Stomach (tissue), 4 donors: Measurements from ENCODE around the gene SLC38A10.

Experiments used
- CTCF ChIP-seq, 7 experiments: fragments of 450-650 bp in 4 of 7; fragments of 200-600 bp in 3 of 7; sonication (generic) in 3 of 7; IDR thresholded peaks; one replicate each; pipeline ENCODE4 v1.5.1; 2016 to 2019; ENCODE audit warnings: antibody characterized with exemption in 7 of 7, control low read depth in 2 of 7, mild to moderate bottlenecking in 1 of 7
- EP300 ChIP-seq: sonication (generic); formaldehyde crosslinking; IDR thresholded peaks from one replicate; pipeline ENCODE4 v1.6.1; 2017; ENCODE audit warnings: antibody characterized with exemption
- POLR2A ChIP-seq, 4 donors: fragments of 450-650 bp; IDR thresholded peaks; one replicate each; pipeline ENCODE4 v1.6.1; 2016; ENCODE audit warnings: antibody characterized with exemption in 4 of 4, control low read depth in 2 of 4, mild to moderate bottlenecking in 1 of 4, moderate library complexity in 1 of 4
- POLR2AphosphoS5 ChIP-seq, 3 donors: sonication (generic); formaldehyde crosslinking; IDR thresholded peaks; one replicate each; pipeline ENCODE4 v1.6.1; 2016; ENCODE audit warnings: antibody characterized with exemption in 3 of 3

GRCh38 chr17:81203136-81203535, 92.0 kb downstream of the SLC38A10 start:
- TF ChIP-seq POLR2A (IDR thresholded peaks at IDR 0.05): no peak
- no peak for TF ChIP-seq CTCF (IDR thresholded peaks at IDR 0.05)
- no peak for TF ChIP-seq POLR2AphosphoS5 (IDR thresholded peaks at IDR 0.05)
- TF ChIP-seq EP300: no peak
